Endothelial cell of umbilical vein (primary cell): ENCODE data around the gene SMARCD2. TPM values are rescaled to one million over a fixed set of nuclear protein-coding genes. Genes with fewer than 3 reads are reported as not detected.
"Not testable (repeated sequence)": the region's sequence is repeated elsewhere in the genome, so short reads cannot be mapped to it uniquely, and the experiment has no call there.

Experiments
- BruUV-seq: library from RNA; stranded (reverse); fragments of 400-500 nt; replicated peaks from 2 replicates; lab custom pipeline; 2021; lab: Mats Ljungman, UMichigan
- CTCF ChIA-PET: fragments of 300-600, 350-600 bp; sonication (Branson Sonifier 250); formaldehyde crosslinking; loops from one replicate; lab custom pipeline; 2021; ENCODE audit warnings: antibody characterized with exemption, inconsistent platforms; lab: Charles Lee
- POLR2A ChIA-PET: fragments of 300-600, 350-600 bp; sonication (Branson Sonifier 250); formaldehyde crosslinking; loops from one replicate; lab custom pipeline; 2021; ENCODE audit warnings: antibody characterized with exemption, inconsistent platforms; lab: Charles Lee
- DNase-seq: peaks from one replicate; pipeline ENCODE4 v3.0.0-alpha.2; 2011; ENCODE audit warnings: low read depth, low spot score
- FAIRE-seq: peaks from 2 replicates; lab custom pipeline; 2011; peaks lifted over from hg19 to GRCh38; lab: Jason Lieb, UNC
- H2AFZ ChIP-seq: 2 replicates; pipeline ENCODE4 v1.6.0; 2012; ENCODE audit warnings: low read depth, low read length, control low read depth, inconsistent platforms
- H3K27ac ChIP-seq: 2 replicates; pipeline ENCODE4 v1.5.1; 2011; ENCODE audit warnings: low read depth, mild to moderate bottlenecking, control low read depth, low read length, moderate library complexity; ENCODE audit not compliant: insufficient read depth
- H3K27me3 ChIP-seq, 2 experiments: 2 replicates each; pipeline versions ENCODE4 v1.6.0 to v1.6.1; 2011; ENCODE audit warnings: low read length in 2 of 2, mixed read lengths in 1 of 2; ENCODE audit not compliant: control insufficient read depth in 2 of 2, insufficient read depth in 2 of 2
- H3K36me3 ChIP-seq, 2 experiments: 2 replicates in 1 of 2; 3 replicates in 1 of 2; pipeline ENCODE4 v1.5.1; 2011; ENCODE audit warnings: low read length in 2 of 2, mild to moderate bottlenecking in 1 of 2, moderate library complexity in 1 of 2; ENCODE audit not compliant: control insufficient read depth in 2 of 2, insufficient read depth in 2 of 2; ENCODE audit errors: extremely low read depth in 1 of 2
- H3K4me1 ChIP-seq: 3 replicates; pipeline ENCODE4 v1.5.1; 2011; ENCODE audit warnings: mild to moderate bottlenecking, low read length; ENCODE audit not compliant: control insufficient read depth, insufficient read depth; ENCODE audit errors: extremely low read depth
- H3K4me2 ChIP-seq: 2 replicates; pipeline ENCODE4 v1.6.1; 2011; ENCODE audit warnings: low read length, control low read depth, mixed read lengths; ENCODE audit not compliant: insufficient read depth
- H3K4me3 ChIP-seq, 3 experiments: fragments of 200-600 bp in 1 of 3; sonication (generic), shearing (Covaris generic) in 1 of 3; replicated peaks in 1 of 3; 2 replicates each; pipeline ENCODE4 v1.5.1; 2011 to 2016; ENCODE audit warnings: control low read depth in 3 of 3, low read length in 3 of 3, mild to moderate bottlenecking in 2 of 3, inconsistent platforms in 1 of 3, low read depth in 1 of 3, moderate library complexity in 1 of 3; ENCODE audit not compliant: insufficient read depth in 1 of 3
- H3K79me2 ChIP-seq: 2 replicates; pipeline ENCODE4 v1.6.0; 2012; ENCODE audit warnings: low read length, inconsistent platforms; ENCODE audit not compliant: control insufficient read depth, insufficient read depth
- H3K9ac ChIP-seq: replicated peaks from 2 replicates; pipeline ENCODE3; 2011; ENCODE audit warnings: low read length, control low read depth; ENCODE audit not compliant: insufficient read depth; ENCODE audit errors: extremely low read depth
- H3K9me1 ChIP-seq: replicated peaks from 3 replicates; pipeline ENCODE4 v1.6.0; 2011; ENCODE audit warnings: mild to moderate bottlenecking, low read length; ENCODE audit not compliant: control insufficient read depth, insufficient read depth; ENCODE audit errors: extremely low read depth
- H3K9me3 ChIP-seq: replicated peaks from 2 replicates; pipeline ENCODE4 v1.5.1; 2012; ENCODE audit warnings: low read length, inconsistent platforms; ENCODE audit not compliant: control insufficient read depth, insufficient read depth
- H4K20me1 ChIP-seq: replicated peaks from 2 replicates; pipeline ENCODE3; 2011; ENCODE audit warnings: mild to moderate bottlenecking, low read length; ENCODE audit not compliant: control insufficient read depth, insufficient read depth; ENCODE audit errors: extremely low read depth
- EZH2 ChIP-seq: IDR thresholded peaks from 2 replicates; pipeline ENCODE4 v1.6.1; 2012; ENCODE audit warnings: borderline replicate concordance, low read depth, mild to moderate bottlenecking, moderate library complexity, low read length, inconsistent platforms; ENCODE audit not compliant: severe bottlenecking
- MAX ChIP-seq: IDR thresholded peaks from 2 replicates; pipeline ENCODE4 v1.6.1; 2011; ENCODE audit not compliant: insufficient read depth, insufficient read length
- MYC ChIP-seq: IDR thresholded peaks from one replicate; pipeline ENCODE4 v1.6.1; 2011; ENCODE audit warnings: mild to moderate bottlenecking, low read depth, low read length
- POLR2A ChIP-seq: IDR thresholded peaks from 2 replicates; pipeline ENCODE4 v1.6.1; 2012; ENCODE audit warnings: low read depth, mild to moderate bottlenecking, control low read depth, low read length
- POLR2AphosphoS5 ChIP-seq: IDR thresholded peaks from 2 replicates; pipeline ENCODE4 v1.6.1; 2012; ENCODE audit warnings: low read depth, mild to moderate bottlenecking, control low read depth, low read length, moderate library complexity; ENCODE audit not compliant: insufficient read depth
- dilution Hi-C: fragments of 300-500 bp; cut with MboI; formaldehyde crosslinking; loops from one replicate; pipeline ENCODE4 v1.15.0; 2019; ENCODE audit warnings: low sequenced_read_pairs; ENCODE audit not compliant: extremely low pct_ligation_motif_present
- intact Hi-C: fragments of 100-400 bp; cut with micrococcal nuclease; formaldehyde crosslinking; loops from one replicate; pipeline ENCODE4 v1.10.0; 2022
- polyA plus RNA-seq, 4 experiments: library from polyadenylated mRNA; depleted of rRNA in 3 of 4; stranded (reverse) in 3 of 4; unstranded in 1 of 4; fragments of >200 nt; gene quantifications; 2 replicates each; pipeline versions ENCODE4 v1.2.1 to v1.2.3, GENCODE V29; 2011 to 2012; ENCODE audit warnings: missing spikeins in 1 of 4
- total RNA-seq: library from RNA; stranded (reverse); gene quantifications from 2 replicates; pipeline ENCODE4 v1.2.3, GENCODE V29; 2021
- TF ChIP-seq, protein P1 (sequence below), 2 donors: IDR thresholded peaks; 1 replicate in 1 of 2; 2 replicates in 1 of 2; pipeline ENCODE4 v1.5.1; 2011; ENCODE audit warnings: low read length in 2 of 2, mild to moderate bottlenecking in 2 of 2, moderate library complexity in 2 of 2, control low read depth in 1 of 2, inconsistent platforms in 1 of 2, low read depth in 1 of 2; ENCODE audit not compliant: insufficient read depth in 1 of 2; ENCODE audit errors: extremely low read depth in 1 of 2

SMARCD2 gene
- total and polyA plus RNA-seq, 2 donors (not counting 3 experiments of a cell fraction or from before 2014, with no cell fraction given), result 51.2 to 55.7 TPM

GRCh38 chr17:63880706-63881105 lies 38.2 kb upstream of the SMARCD2 start:
- no peak overlapping the region for H3K4me2 ChIP-seq
- H3K4me1 ChIP-seq, result no peaks in the 10 kb centered on the region
- no peak for FAIRE-seq
- no peaks in the 10 kb centered on the region for H3K9me3 ChIP-seq
- no peak for TF ChIP-seq MAX
- no peak for TF ChIP-seq POLR2AphosphoS5
- TF ChIP-seq MYC, result no peak
- no peak for TF ChIP-seq POLR2A
- TF ChIP-seq EZH2, result no peak
- TF ChIP-seq, protein P1, sequence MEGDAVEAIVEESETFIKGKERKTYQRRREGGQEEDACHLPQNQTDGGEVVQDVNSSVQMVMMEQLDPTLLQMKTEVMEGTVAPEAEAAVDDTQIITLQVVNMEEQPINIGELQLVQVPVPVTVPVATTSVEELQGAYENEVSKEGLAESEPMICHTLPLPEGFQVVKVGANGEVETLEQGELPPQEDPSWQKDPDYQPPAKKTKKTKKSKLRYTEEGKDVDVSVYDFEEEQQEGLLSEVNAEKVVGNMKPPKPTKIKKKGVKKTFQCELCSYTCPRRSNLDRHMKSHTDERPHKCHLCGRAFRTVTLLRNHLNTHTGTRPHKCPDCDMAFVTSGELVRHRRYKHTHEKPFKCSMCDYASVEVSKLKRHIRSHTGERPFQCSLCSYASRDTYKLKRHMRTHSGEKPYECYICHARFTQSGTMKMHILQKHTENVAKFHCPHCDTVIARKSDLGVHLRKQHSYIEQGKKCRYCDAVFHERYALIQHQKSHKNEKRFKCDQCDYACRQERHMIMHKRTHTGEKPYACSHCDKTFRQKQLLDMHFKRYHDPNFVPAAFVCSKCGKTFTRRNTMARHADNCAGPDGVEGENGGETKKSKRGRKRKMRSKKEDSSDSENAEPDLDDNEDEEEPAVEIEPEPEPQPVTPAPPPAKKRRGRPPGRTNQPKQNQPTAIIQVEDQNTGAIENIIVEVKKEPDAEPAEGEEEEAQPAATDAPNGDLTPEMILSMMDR (IDR thresholded peaks at IDR 0.05; ENCODE audit: extremely low read depth in 1 of 2, insufficient read depth in 1 of 2, low read depth in 1 of 2, low read length in 2 of 2), result no peak
- H3K27me3 ChIP-seq, result peaks cover 0 to 3% of the 10 kb centered on the region in 2 experiments
- ChIA-PET CTCF (interaction anchor here (1.0 to 2.5 kb wide), 4 partner anchors 14 to 66 kb away, joined by 3 to 19 read pairs (median 4); no protein-coding TSS in a partner anchor), POLR2A (no interaction called here)
- no peaks in the 10 kb centered on the region for H3K9me1 ChIP-seq
- BruUV-seq, result no TSS peak
- DNase-seq, result no peak
- no peak overlapping the region for H2AFZ ChIP-seq
- no peaks in the 10 kb centered on the region for H3K79me2 ChIP-seq
- H3K27ac ChIP-seq, result no peak overlapping the region
- H3K4me3 ChIP-seq, result no peak overlapping the region
- no peaks in the 10 kb centered on the region for H4K20me1 ChIP-seq
- intact Hi-C loops (no loop called here), dilution Hi-C loops (no loop called here)
- no peak overlapping the region for H3K9ac ChIP-seq
- H3K36me3 ChIP-seq, result no peaks in the 10 kb centered on the region

- H3K79me2 ChIP-seq, H3K9me1 ChIP-seq, POLR2A ChIA-PET, H4K20me1 ChIP-seq, BruUV-seq, H3K4me1 ChIP-seq, H2AFZ ChIP-seq, intact Hi-C loops, H3K4me2 ChIP-seq, dilution Hi-C loops, FAIRE-seq, DNase-seq, H3K9ac ChIP-seq, H3K36me3 ChIP-seq, H3K9me3 ChIP-seq, H3K27me3 ChIP-seq, H3K27ac ChIP-seq, H3K4me3 ChIP-seq: not testable (repeated sequence)
- CTCF ChIA-PET, result interaction anchor here (0.6 to 1.6 kb wide), 3 partner anchors 12 to 30 kb away, joined by 3 to 5 read pairs (median 4); no protein-coding TSS in a partner anchor
Observed at GRCh38 chr17:63878413-63878812, 35.9 kb upstream of the SMARCD2 start.

GRCh38 chr17:63874693-63875092 lies 32.2 kb upstream of the SMARCD2 start:
- not testable (repeated sequence) for DNase-seq
- CTCF ChIA-PET, result interaction anchor here (1.4 to 2.0 kb wide), 2 partner anchors 8 to 9 kb away, joined by 3 to 8 read pairs; no protein-coding TSS in a partner anchor

More at GRCh38 chr17:63874693-63875092, 32.2 kb upstream of the SMARCD2 start:
- H4K20me1 ChIP-seq, H3K9me3 ChIP-seq, H3K9me1 ChIP-seq, BruUV-seq, H2AFZ ChIP-seq, POLR2A ChIA-PET, H3K4me3 ChIP-seq, H3K4me2 ChIP-seq, H3K27me3 ChIP-seq, H3K79me2 ChIP-seq, H3K36me3 ChIP-seq, H3K4me1 ChIP-seq, H3K9ac ChIP-seq, intact Hi-C loops, FAIRE-seq, dilution Hi-C loops, H3K27ac ChIP-seq: not testable (repeated sequence)
